GM12878 (cell line): ENCODE data around the gene COL4A2. TPM values are rescaled to one million over a fixed set of nuclear protein-coding genes. Genes with fewer than 3 reads are reported as not detected.

Experiments
- ATAC-seq: fragments of 200-7000 bp; cut with Tn5 transposase; 3 replicates; pipeline ENCODE4 v1.9.1; 2020; ENCODE audit warnings: mild to moderate bottlenecking, moderate library complexity
- BruUV-seq: library from RNA; stranded (reverse); fragments of 400-500 nt; replicated peaks from 2 replicates; lab custom pipeline; 2021; lab: Mats Ljungman, UMichigan
- CTCF ChIA-PET: fragments of 300-600 bp; sonication (Branson Sonifier 250); formaldehyde crosslinking; extraction: SDS; loops from one replicate; lab custom pipeline; 2021; ENCODE audit warnings: inconsistent platforms; lab: Yijun Ruan, JAX
- POLR2A ChIA-PET: fragments of 350-600 bp; formaldehyde crosslinking; extraction: SDS; loops from one replicate; lab custom pipeline; 2021; ENCODE audit warnings: inconsistent platforms; lab: Charles Lee
- RAD21 ChIA-PET: fragments of 300-600 bp; sonication (Branson Sonifier 250); formaldehyde crosslinking; loops from one replicate; lab custom pipeline; 2023; ENCODE audit warnings: antibody characterized with exemption; ENCODE audit not compliant: unreplicated experiment; lab: Charles Lee
- SMC1A ChIA-PET: fragments of 300-600 bp; sonication (Branson Sonifier 250); formaldehyde crosslinking; loops from one replicate; lab custom pipeline; 2023; ENCODE audit not compliant: unreplicated experiment, uncharacterized antibody; lab: Charles Lee
- DNase-seq: peaks from one replicate; pipeline ENCODE4 v3.0.0-alpha.2; 2011; ENCODE audit warnings: low read depth, low spot score
- FAIRE-seq: peaks from 3 replicates; lab custom pipeline; 2011; peaks lifted over from hg19 to GRCh38; lab: Jason Lieb, UNC
- H2AFZ ChIP-seq: 2 replicates; pipeline ENCODE4 v1.6.0; 2011; ENCODE audit warnings: low read depth, low read length, control low read depth; ENCODE audit not compliant: control insufficient read depth
- H3K27ac ChIP-seq: 2 replicates; pipeline ENCODE4 v1.5.1; 2011; ENCODE audit warnings: control low read depth; ENCODE audit not compliant: control insufficient read depth, insufficient read depth
- H3K27me3 ChIP-seq, 2 experiments: replicated peaks in 1 of 2; 2 replicates each; pipeline versions ENCODE4 v1.6.0 to v1.6.1; 2011; ENCODE audit warnings: low read length in 1 of 2; ENCODE audit not compliant: control insufficient read depth in 2 of 2, insufficient read depth in 2 of 2
- H3K36me3 ChIP-seq, 2 experiments: 2 replicates each; pipeline ENCODE4 v1.5.1; 2011; ENCODE audit warnings: low read length in 1 of 2; ENCODE audit not compliant: control insufficient read depth in 2 of 2, insufficient read depth in 2 of 2
- H3K4me1 ChIP-seq: 2 replicates; pipeline ENCODE4 v1.6.1; 2011; ENCODE audit warnings: mild to moderate bottlenecking, low read length, moderate library complexity, mixed read lengths; ENCODE audit not compliant: control insufficient read depth, insufficient read depth
- H3K4me2 ChIP-seq: 2 replicates; pipeline ENCODE4 v1.6.0; 2011; ENCODE audit warnings: control low read depth; ENCODE audit not compliant: control insufficient read depth, insufficient read depth
- H3K4me3 ChIP-seq: fragments of 200-600 bp; sonication (generic); 2 replicates; pipeline ENCODE4 v1.5.1; 2016
- H3K79me2 ChIP-seq: 2 replicates; pipeline ENCODE4 v1.6.0; 2011; ENCODE audit warnings: low read length; ENCODE audit not compliant: control insufficient read depth, insufficient read depth
- H3K9ac ChIP-seq: 2 replicates; pipeline ENCODE4 v1.8.0; 2011; ENCODE audit warnings: low read length, control low read depth, mixed read lengths; ENCODE audit not compliant: control insufficient read depth, insufficient read depth
- H3K9me3 ChIP-seq: replicated peaks from 3 replicates; pipeline ENCODE4 v1.5.1; 2011; ENCODE audit warnings: mild to moderate bottlenecking, low read length; ENCODE audit not compliant: control insufficient read depth, insufficient read depth
- H4K20me1 ChIP-seq: 2 replicates; pipeline ENCODE4 v1.6.0; 2011; ENCODE audit not compliant: control insufficient read depth, insufficient read depth
- ZNF217 ChIP-seq: fragments of 450-650 bp; IDR thresholded peaks from 2 replicates; pipeline ENCODE4 v1.6.1; 2017; ENCODE audit warnings: antibody characterized with exemption, mild to moderate bottlenecking
- WGBS: methylation state at CpG from one replicate; pipeline ENCODE4 v1.1.6; 2016; ENCODE audit warnings: low lambda C conversion rate; ENCODE audit not compliant: insufficient replicate concordance, insufficient coverage; ENCODE audit errors: missing lambda C conversion rate; 5-methylcytosine and 5-hydroxymethylcytosine counted together
- in situ Hi-C: fragments of 300-500 bp; cut with MboI; formaldehyde crosslinking; loops from 9 replicates; pipeline ENCODE4 v1.14.3; 2018; ENCODE audit warnings: mixed read lengths
- intact Hi-C: fragments of 100-400 bp; cut with micrococcal nuclease; formaldehyde crosslinking; loops from one replicate; pipeline ENCODE4 v1.14.2; 2022; ENCODE audit not compliant: unreplicated experiment
- polyA plus RNA-seq, 11 experiments: library from polyadenylated mRNA; depleted of rRNA in 4 of 11; unstranded in 6 of 11; stranded (reverse) in 5 of 11; fragments of >200 nt; fragmentation: Nextera tagmentation in 4 of 11; fragmentation: Illumina TruSeq in 1 of 11; extraction: Ambion mirVana in 4 of 11; extraction: Trizol in 1 of 11; gene quantifications; 1 replicate in 1 of 11; 2 replicates in 10 of 11; pipeline versions ENCODE4 v1.2.1 to v1.2.3, GENCODE V29; 2011 to 2016; ENCODE audit warnings: inconsistent platforms in 2 of 11, missing spikeins in 2 of 11, low read depth in 1 of 11
- total RNA-seq, 4 experiments: library from RNA; depleted of rRNA in 3 of 4; stranded (reverse); fragments of >200 nt in 3 of 4; fragmentation: Illumina TruSeq in 1 of 4; extraction: Trizol in 1 of 4; gene quantifications; 2 replicates each; pipeline versions ENCODE4 v1.2.1 to v1.2.3, GENCODE V29; 2013 to 2021
- TF ChIP-seq, protein P1 (sequence below), 3 experiments: IDR thresholded peaks in 2 of 3; conservative IDR thresholded peaks in 1 of 3; 2 replicates each; pipeline ENCODE4 v1.5.1; 2011; ENCODE audit warnings: low read depth in 3 of 3, low read length in 3 of 3, mild to moderate bottlenecking in 3 of 3, control low read depth in 2 of 3, moderate library complexity in 2 of 3, inconsistent platforms in 1 of 3, mixed read lengths in 1 of 3; ENCODE audit not compliant: control insufficient read depth in 2 of 3, insufficient read depth in 1 of 3; ENCODE audit errors: extremely low read depth in 1 of 3

The COL4A2 gene
- total and polyA plus RNA-seq, 10 of the 15 experiments (the other 5 are each of a cell fraction or from before 2014, with no cell fraction given), result 0.16 to 1.6 (median 0.62) TPM; not detected in 3

DNA sequence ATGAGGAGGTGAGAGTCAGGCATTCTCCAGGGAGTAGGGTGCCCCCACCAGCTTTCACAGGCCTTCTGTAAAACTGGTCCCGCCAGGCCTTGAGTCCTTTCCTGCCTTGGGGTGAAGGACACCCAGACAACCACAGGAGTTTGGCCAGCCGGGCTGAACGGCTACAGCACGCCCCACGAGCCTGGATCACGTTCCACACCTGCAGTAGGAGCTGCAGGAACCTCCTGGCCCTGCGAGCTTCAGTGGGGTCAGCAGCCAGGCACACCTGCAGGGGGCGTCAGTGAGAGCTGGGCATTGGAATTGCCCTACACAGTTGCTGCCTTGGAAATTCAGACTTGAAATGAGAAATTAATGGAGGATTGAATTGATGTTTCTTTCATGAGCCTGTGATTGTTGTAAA, 45.7 kb downstream of the COL4A2 start:
- intact Hi-C loops, result no loop called here
- FAIRE-seq, result no peak

More for the DNA sequence above, 45.7 kb downstream of the COL4A2 start:
- no peaks in the 10 kb centered on the region for H3K36me3 ChIP-seq
- ChIA-PET SMC1A (interaction anchor here (0.9 kb wide), 1 partner anchor 92 kb away, joined by 3 read pairs; no protein-coding TSS in a partner anchor), CTCF (interaction anchor here (0.8 to 1.9 kb wide), 4 partner anchors 11 to 91 kb away, joined by 3 to 7 read pairs (median 4); no protein-coding TSS in a partner anchor), RAD21 (interaction anchor here (1.1 kb wide), 1 partner anchor 91 kb away, joined by 4 read pairs; no protein-coding TSS in a partner anchor), POLR2A (no interaction called here)
- H3K79me2 ChIP-seq, result no peaks in the 10 kb centered on the region
- WGBS, result 12% methylated on average over 7 of the region's 8 CpGs
- no TSS peak for BruUV-seq
- no peak overlapping the region for H2AFZ ChIP-seq
- no peak for TF ChIP-seq ZNF217
- TF ChIP-seq, protein P1, sequence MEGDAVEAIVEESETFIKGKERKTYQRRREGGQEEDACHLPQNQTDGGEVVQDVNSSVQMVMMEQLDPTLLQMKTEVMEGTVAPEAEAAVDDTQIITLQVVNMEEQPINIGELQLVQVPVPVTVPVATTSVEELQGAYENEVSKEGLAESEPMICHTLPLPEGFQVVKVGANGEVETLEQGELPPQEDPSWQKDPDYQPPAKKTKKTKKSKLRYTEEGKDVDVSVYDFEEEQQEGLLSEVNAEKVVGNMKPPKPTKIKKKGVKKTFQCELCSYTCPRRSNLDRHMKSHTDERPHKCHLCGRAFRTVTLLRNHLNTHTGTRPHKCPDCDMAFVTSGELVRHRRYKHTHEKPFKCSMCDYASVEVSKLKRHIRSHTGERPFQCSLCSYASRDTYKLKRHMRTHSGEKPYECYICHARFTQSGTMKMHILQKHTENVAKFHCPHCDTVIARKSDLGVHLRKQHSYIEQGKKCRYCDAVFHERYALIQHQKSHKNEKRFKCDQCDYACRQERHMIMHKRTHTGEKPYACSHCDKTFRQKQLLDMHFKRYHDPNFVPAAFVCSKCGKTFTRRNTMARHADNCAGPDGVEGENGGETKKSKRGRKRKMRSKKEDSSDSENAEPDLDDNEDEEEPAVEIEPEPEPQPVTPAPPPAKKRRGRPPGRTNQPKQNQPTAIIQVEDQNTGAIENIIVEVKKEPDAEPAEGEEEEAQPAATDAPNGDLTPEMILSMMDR (IDR thresholded peaks at IDR 0.05 in 2 of 3, conservative IDR thresholded peaks at IDR 0.05 in 1 of 3; ENCODE audit: control insufficient read depth in 2 of 3, extremely low read depth in 1 of 3, insufficient read depth in 1 of 3, low read depth in 3 of 3, low read length in 3 of 3), result peak in 2 of 3 experiments; percentile 26 to 27; a peak in 3 of 6 replicates
- in situ Hi-C loops, result no loop called here
- H3K4me2 ChIP-seq, result no peak overlapping the region
- DNase-seq (no peak), ATAC-seq (no peak)
- no peak overlapping the region for H3K27ac ChIP-seq
- no peaks in the 10 kb centered on the region; the same call in 1 of the 2 replicates for H3K4me1 ChIP-seq
- H3K9me3 ChIP-seq, result no peaks in the 10 kb centered on the region
- no peaks in the 10 kb centered on the region for H4K20me1 ChIP-seq
- H3K9ac ChIP-seq, result no peak overlapping the region
- no peak overlapping the region for H3K4me3 ChIP-seq
- peaks cover 0 to 4% of the 10 kb centered on the region in 2 experiments; a peak in 1 of 4 replicates for H3K27me3 ChIP-seq
